ENCODE results near the gene DPP6.

GRCh38 chr7:154202002-154202401, 149.8 kb downstream of the DPP6 start:
- TF ChIP-seq ZBTB26 (CRISPR knock-in tag; IDR thresholded peaks at IDR 0.05): no peak
- TF ChIP-seq CEBPB (tag; IDR thresholded peaks at IDR 0.05): no peak
- TF ChIP-seq DNMT1 (IDR thresholded peaks at IDR 0.05): no peak
- TF ChIP-seq ZNF318 (IDR thresholded peaks at IDR 0.05; ENCODE audit: borderline replicate concordance in 1 of 2, low read depth in 1 of 2): no peak
- TF ChIP-seq MYBL2 (IDR thresholded peaks at IDR 0.05; ENCODE audit: low read depth): no peak
- TF ChIP-seq MYBL2 (CRISPR knock-in tag; IDR thresholded peaks at IDR 0.05; ENCODE audit: borderline replicate concordance): no peak
- TF ChIP-seq SP2 (IDR thresholded peaks at IDR 0.05; ENCODE audit: extremely low read depth, low read depth, low read length, poor library complexity, severe bottlenecking): no peak
- TF ChIP-seq REST (IDR thresholded peaks at IDR 0.05; ENCODE audit: borderline replicate concordance): no peak
- no peak for TF ChIP-seq REST (CRISPR knock-in tag; IDR thresholded peaks at IDR 0.05; ENCODE audit: low read depth)
- no peak for TF ChIP-seq ETV1 (tag; conservative IDR thresholded peaks at IDR 0.05; ENCODE audit: low read depth)
- no peak for TF ChIP-seq POLR2A (conservative IDR thresholded peaks at IDR 0.05)
- no peak for TF ChIP-seq FOXP1 (CRISPR knock-in tag; IDR thresholded peaks at IDR 0.05)
- TF ChIP-seq PTBP1 (IDR thresholded peaks at IDR 0.05; ENCODE audit: low read depth, low read length): no peak
- no peak for TF ChIP-seq ZNF146 (CRISPR knock-in tag; IDR thresholded peaks at IDR 0.05; ENCODE audit: unreplicated experiment)
- TF ChIP-seq EZH2 (IDR thresholded peaks at IDR 0.05; ENCODE audit: borderline replicate concordance, low read depth, low read length): no peak
